ENCODE measurements around the gene IQCH. TPM values are rescaled to one million over a fixed set of nuclear protein-coding genes. Genes with fewer than 3 reads are reported as not detected.
A peak's percentile ranks its signal among the peaks of the same experiment; 100 is the strongest.

The IQCH gene
- total RNA-seq, 1 donor from 2014 or later, result 5.2 TPM

DNA sequence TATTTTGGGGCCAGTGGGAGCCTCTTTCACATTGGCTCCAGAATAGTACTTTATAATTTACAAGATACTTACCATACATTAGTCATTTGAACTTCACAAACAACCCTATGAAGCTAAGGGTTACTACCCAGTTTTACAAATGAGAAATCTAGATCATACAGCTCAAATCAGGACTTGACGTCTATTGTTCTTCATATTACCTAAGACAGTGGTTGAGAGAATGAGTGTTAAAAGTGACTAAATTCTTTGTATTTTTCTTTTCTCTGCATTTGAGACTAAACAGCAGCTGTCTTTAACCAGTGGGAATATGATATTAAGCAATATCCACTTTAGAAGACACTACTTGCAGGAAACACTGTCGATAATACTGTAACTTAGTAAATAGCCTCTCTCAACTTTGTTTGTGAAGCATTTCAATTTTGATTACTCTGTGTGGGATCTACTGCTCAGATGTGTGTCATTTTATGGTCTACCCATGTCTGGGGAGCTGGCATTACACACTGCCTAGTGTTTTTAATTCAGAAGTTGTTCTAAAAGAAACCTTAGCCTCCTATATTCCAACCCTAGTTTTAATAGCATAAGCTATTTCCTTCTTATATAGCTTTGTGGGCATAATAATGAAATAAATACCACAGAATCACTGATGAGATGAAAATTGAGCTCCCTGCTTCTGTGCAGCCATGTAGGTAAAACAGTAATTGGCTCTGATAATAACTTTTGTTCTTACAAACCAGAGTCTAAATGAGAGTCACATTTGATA, 45.9 kb downstream of the IQCH start:
- H3K4me1 Mint-ChIP-seq (ENCODE audit: low read depth), result peaks cover 4% of the 10 kb centered on the region
- H3K4me3 Mint-ChIP-seq (ENCODE audit: low read depth), result no peak overlapping the region
- H3K27ac Mint-ChIP-seq, result no peak overlapping the region
- no peaks in the 10 kb centered on the region for H3K27me3 Mint-ChIP-seq
- no peaks in the 10 kb centered on the region for H3K36me3 Mint-ChIP-seq (ENCODE audit: insufficient read depth)
- TF ChIP-seq, protein P1, sequence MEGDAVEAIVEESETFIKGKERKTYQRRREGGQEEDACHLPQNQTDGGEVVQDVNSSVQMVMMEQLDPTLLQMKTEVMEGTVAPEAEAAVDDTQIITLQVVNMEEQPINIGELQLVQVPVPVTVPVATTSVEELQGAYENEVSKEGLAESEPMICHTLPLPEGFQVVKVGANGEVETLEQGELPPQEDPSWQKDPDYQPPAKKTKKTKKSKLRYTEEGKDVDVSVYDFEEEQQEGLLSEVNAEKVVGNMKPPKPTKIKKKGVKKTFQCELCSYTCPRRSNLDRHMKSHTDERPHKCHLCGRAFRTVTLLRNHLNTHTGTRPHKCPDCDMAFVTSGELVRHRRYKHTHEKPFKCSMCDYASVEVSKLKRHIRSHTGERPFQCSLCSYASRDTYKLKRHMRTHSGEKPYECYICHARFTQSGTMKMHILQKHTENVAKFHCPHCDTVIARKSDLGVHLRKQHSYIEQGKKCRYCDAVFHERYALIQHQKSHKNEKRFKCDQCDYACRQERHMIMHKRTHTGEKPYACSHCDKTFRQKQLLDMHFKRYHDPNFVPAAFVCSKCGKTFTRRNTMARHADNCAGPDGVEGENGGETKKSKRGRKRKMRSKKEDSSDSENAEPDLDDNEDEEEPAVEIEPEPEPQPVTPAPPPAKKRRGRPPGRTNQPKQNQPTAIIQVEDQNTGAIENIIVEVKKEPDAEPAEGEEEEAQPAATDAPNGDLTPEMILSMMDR (IDR thresholded peaks at IDR 0.05; ENCODE audit: unreplicated experiment), result no peak
- H3K9me3 Mint-ChIP-seq (ENCODE audit: low read depth), result no peaks in the 10 kb centered on the region
- DNase-seq (ENCODE audit: low spot score, unreplicated experiment), result no peak

DNA sequence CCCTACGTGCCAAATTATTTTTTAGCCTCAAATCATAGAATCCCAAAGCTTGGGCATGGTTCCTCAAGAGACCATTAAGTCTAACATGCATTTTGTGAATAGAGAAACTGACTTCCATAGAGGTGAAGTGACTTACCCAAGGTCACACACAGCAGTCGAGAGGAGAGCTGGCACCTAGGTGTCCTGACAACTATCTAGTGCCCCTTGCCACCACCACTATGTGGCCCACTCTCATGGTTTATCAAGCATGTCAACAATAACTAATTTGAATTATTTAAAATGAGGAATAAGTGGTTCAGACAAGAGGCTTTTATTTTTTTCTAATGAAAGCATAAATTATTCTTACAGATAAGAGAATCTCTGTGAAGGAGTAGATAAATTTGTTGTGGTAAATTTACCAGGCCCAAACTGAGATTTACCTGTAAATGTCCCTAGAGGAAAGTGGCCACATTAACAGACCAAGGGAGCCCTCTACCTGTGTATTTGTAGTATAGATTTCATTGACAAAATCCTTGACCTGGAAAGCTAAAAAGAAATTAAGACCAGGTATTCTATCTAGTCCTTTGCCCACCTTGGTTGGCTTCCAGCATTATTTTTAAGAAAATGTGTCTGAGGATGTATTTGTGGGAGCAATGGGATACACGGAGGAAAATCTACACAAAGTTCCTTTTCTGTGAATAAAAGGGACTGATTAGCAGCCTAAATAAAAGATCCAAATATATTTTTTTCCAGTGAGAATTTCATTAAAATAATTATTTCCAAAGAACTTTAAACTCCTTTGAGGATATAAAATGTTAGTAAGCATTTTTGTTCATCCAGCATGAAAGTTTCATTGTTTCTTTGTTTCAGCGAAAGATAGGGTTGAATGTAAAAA, 49.1 kb downstream of the IQCH start:
- Mint-ChIP-seq H3K9me3 (ENCODE audit: low read depth) (no peaks in the 10 kb centered on the region), H3K4me1 (ENCODE audit: low read depth) (no peaks in the 10 kb centered on the region), H3K4me3 (ENCODE audit: low read depth) (no peak overlapping the region), H3K36me3 (ENCODE audit: insufficient read depth) (no peaks in the 10 kb centered on the region), H3K27ac (no peak overlapping the region), H3K27me3 (no peaks in the 10 kb centered on the region)
- DNase-seq (ENCODE audit: low spot score, unreplicated experiment), result no peak
- TF ChIP-seq, protein P1 (IDR thresholded peaks at IDR 0.05; ENCODE audit: unreplicated experiment), result peak; percentile 67

DNA sequence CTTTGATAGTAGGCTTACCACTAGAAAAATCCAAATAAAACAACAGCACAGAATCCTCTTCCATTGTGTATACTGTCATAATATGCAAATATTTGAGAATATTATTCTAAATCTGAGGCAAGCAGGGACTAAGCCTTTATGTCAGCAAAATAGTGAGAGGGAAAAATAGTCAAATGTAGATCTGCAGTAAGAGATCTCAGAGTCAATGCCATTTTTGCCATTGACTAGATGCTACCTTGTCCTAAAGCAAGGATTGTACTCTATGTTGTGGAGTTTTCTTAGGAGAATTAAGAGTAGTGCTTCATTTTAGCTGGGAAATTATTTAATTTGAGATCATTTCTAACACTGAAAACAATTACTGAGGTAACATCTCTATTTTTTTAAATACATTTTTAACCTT, 50.2 kb downstream of the IQCH start:
- Mint-ChIP-seq H3K27me3 (no peaks in the 10 kb centered on the region), H3K9me3 (ENCODE audit: low read depth) (no peaks in the 10 kb centered on the region), H3K4me3 (ENCODE audit: low read depth) (no peak overlapping the region), H3K4me1 (ENCODE audit: low read depth) (peaks cover 4% of the 10 kb centered on the region), H3K36me3 (ENCODE audit: insufficient read depth) (no peaks in the 10 kb centered on the region), H3K27ac (no peak overlapping the region)
- DNase-seq (ENCODE audit: low spot score, unreplicated experiment), result no peak
- TF ChIP-seq, protein P1 (IDR thresholded peaks at IDR 0.05; ENCODE audit: unreplicated experiment), result no peak

DNA sequence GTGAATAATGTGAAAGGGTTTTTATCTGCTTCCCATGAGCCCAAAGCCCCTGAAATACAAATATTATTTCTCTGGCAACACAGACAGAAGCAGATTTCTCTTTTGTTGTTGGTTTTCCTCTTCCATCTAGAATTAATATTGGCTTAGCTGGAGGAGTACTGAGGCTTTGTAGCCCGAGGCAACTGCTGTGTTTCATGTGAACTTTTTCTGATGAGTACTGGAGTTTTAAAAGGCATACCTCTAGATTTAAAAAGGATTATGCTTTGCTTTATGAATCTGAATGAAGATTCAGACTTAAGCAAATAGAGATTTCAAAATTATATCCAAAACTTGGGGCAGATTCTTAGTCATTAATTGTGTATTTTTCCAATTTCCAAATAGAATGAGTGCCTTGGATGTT, 50.9 kb downstream of the IQCH start:
- no peak overlapping the region for H3K27ac Mint-ChIP-seq
- no peaks in the 10 kb centered on the region for H3K9me3 Mint-ChIP-seq (ENCODE audit: low read depth)
- peaks cover 5% of the 10 kb centered on the region for H3K4me1 Mint-ChIP-seq (ENCODE audit: low read depth)
- H3K27me3 Mint-ChIP-seq, result no peaks in the 10 kb centered on the region
- H3K4me3 Mint-ChIP-seq (ENCODE audit: low read depth), result no peak overlapping the region
- DNase-seq (ENCODE audit: low spot score, unreplicated experiment), result no peak
- TF ChIP-seq, protein P1 (IDR thresholded peaks at IDR 0.05; ENCODE audit: unreplicated experiment), result no peak
- no peaks in the 10 kb centered on the region for H3K36me3 Mint-ChIP-seq (ENCODE audit: insufficient read depth)

DNA sequence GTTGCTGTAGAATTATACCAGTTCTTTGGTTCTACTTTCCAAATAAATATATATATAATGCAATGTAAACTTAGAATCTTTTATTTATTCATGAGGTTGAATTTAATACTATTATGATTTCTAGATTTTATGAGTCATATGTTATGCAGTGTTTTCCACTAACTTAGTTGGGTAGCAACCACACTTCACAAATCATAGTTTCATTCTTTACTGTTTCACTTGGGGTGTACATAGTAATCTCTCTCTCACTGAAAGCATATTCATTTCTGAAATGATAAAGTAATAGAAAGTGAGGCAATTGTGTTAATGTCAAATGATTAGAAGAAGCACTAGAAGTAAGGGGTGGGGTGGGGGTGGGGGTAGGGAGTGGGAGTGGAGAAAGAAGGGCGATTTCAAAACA, 52.6 kb downstream of the IQCH start:
- TF ChIP-seq, protein P1 (IDR thresholded peaks at IDR 0.05; ENCODE audit: unreplicated experiment), result no peak
- no peak overlapping the region for H3K4me3 Mint-ChIP-seq (ENCODE audit: low read depth)
- no peak overlapping the region for H3K27ac Mint-ChIP-seq

More for the DNA sequence above, 52.6 kb downstream of the IQCH start:
- H3K4me1 Mint-ChIP-seq (ENCODE audit: low read depth), result peaks cover 5% of the 10 kb centered on the region
- no peaks in the 10 kb centered on the region for H3K9me3 Mint-ChIP-seq (ENCODE audit: low read depth)
- no peaks in the 10 kb centered on the region for H3K36me3 Mint-ChIP-seq (ENCODE audit: insufficient read depth)
- no peak for DNase-seq (ENCODE audit: low spot score, unreplicated experiment)
- no peaks in the 10 kb centered on the region for H3K27me3 Mint-ChIP-seq
